CD4-positive, alpha-beta T cell treated with Interleukin-12 subunit alpha and Interleukin-12 subunit beta, for 1 hour (primary cell): ENCODE results near the gene GPATCH8.
A peak's percentile ranks its signal among the peaks of the same experiment; 100 is the strongest.
"Not testable (repeated sequence)": the region's sequence is repeated elsewhere in the genome, so short reads cannot be mapped to it uniquely, and the experiment has no call there.

Experiments
- DNase-seq: peaks from one replicate; pipeline ENCODE4 v3.0.0-alpha.2; 2020

GPATCH8 gene

DNA sequence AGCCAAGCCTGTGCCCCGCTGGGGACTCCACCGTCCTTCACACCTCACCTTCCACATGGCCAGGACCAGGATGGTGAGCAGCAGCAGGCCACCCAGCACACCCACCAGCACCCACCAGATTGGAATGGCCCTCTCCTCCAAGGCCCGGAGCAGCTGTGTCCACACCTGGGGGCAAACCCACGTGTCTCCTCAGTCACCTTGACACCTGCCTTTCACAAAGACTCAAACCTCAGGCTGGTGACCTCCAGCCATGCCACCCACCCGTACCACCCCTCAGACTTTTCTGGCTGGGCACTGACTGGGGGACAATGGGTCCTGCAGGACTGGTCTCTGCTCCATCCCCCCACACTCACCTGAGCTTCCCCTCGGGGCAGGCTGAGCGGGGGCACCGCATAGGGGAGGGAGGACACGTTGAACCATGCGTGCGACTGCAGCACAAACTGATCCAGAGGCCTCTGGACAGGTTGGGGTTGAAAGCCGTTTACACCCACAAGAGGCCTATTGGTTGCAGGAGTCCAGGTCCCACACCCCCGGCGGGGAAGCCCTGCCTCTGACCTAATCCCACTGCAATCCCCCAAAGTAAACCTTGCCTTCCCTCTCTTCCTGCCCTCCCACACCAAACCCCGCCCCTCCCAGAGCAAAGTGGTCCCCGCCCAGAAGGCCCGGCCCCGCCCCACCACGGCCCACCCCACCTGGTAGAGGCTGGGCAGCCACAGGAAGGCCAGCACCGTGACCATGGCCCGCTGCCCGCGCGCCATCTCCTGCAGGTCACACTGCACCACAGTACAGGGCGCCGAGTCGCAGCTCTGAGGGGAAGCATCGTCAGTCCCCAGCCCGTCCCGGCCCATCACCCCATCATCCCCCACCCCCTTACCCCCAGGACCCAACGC lies 128.7 kb downstream of the GPATCH8 start:
- DNase-seq = no peak

DNA sequence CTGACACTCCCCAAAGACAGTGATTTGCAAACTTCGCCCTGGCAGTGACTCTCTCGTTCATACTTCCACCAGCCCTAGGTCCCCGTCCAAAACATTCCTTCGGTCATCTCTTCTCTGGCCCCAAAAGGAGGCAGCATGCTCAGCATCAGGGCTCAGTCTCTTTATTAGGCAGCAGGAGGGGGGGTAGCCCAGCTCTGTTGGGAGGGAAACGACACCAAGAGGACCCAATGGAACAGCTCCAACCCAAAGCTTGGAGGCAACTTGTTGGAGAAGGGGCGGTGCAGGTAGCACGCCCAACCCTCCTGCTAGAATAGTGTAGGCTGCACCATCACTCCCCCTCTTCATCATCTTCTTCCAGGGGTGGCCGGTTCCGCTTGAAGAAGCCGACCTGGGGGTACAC lies 131.2 kb downstream of the GPATCH8 start:
- DNase-seq = no peak

DNA sequence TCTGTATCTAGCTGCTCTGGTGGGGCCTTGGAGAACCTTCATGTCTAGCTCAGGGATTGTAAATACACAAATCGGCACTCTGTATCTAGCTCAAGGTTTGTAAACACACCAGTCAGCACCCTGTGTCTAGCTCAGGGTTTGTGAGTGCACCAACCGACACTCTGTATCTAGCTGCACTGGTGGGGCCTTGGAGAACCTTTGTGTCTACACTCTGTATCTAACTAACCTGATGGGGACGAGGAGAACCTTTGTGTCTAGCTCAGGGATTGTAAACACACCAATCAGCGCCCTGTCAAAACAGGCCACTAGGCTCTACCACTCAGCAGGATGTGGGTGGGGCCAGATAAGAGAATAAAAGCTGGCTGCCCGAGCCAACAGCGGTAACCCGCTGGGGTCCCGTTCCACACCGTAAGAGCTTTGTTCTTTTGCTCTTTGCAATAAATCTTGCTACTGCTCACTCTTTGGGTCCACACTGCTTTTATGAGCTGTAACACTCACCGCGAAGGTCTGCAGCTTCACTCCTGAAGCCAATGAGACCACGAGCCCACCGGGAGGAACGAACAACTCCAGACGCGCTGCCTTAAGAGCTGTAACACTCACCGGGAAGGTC lies 133.7 kb downstream of the GPATCH8 start:
- DNase-seq = peak; percentile 31

DNA sequence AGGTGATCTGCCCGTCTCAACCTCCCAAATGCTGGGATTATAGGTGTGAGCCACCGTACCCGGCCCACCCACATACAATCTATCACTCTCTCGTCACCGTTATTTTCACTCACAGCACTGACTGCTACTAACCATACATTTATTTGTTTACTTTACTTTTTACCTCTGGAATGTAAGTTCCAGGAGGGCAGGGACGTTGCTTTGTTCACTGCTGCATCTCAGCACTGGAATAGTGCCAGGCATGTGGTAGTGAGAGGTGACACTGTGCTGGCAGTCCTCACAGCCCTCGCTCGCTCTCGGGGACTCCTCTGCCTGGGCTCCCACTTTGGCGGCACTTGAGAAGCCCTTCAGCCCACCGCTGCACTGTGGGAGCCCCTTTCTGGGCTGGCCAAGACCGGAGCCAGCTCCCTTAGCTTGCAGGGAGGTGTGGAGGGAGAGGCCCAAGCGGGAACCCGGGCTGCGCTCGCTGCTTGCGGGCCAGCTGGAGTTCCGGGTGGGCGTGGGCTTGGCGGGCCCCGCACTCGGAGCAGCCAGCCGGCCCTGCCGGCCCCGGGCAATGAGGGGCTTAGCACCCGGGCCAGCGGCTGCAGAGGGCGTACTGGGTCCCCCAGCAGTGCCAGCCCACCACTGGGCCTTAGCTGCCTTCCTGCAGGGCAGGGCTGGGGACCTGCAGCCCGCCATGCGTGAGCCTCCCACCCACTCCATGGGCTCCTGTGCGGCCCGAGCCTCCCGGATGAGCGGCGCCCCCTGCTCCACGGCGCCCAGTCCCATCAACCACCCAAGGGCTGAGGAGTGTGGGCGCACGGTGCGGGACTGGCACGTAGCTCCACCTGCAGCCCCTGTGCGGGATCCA lies 134.6 kb downstream of the GPATCH8 start:
- DNase-seq = not testable (repeated sequence)

DNA sequence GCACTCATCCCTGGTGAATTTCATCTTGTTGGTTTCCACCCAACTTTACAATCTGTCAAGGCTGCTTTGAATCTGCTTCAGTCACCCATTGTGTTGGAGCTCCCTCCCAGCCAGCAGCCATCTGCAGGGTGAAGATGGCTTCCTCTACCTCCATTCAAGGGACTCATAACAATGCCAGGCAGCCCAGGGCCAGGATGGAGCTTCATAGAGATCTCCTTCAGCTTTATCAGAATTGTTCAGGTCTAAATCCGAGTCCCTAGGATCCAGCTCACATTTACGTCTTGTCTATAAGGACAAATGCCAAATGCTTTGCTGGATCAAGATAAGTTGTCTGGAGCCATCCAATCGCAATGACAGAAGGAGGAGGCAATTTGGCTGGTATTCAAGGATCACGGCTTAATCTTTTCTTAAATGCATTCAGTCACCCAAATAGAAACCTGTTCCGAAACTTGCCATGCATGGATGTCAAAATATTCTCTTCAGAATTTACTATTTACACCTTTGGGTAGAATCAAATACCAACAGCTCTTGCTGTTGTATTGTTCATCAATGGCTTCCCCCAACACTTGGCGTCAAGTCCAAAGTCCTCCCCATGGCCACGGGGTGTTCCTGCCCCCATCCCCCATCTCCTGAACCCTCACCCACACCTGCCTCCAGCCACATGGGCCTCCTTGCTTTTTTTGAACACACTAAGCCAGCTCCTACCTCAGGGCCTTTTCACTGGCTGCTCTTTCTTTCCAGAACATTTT lies 135.8 kb downstream of the GPATCH8 start:
- no peak for DNase-seq

DNA sequence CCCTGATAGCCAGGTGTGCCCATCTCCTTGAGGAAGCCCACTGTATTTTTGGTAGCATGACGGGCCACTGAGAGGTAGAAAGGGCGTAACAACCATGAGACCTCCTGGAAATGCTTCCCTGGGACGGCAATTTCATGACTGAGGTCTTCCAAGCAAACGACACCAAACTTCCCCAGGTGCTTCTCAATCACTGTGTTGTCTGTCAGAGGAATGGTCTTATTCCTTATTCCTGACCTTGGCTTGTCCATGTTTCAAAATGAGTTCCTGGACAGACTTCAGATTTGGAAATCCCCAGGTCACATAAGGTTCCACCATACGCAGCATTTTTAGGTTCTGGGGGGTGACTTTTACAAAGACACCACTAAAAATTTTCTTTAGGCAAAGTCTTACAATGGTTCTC lies 138.2 kb downstream of the GPATCH8 start:
- DNase-seq = not testable (repeated sequence)

DNA sequence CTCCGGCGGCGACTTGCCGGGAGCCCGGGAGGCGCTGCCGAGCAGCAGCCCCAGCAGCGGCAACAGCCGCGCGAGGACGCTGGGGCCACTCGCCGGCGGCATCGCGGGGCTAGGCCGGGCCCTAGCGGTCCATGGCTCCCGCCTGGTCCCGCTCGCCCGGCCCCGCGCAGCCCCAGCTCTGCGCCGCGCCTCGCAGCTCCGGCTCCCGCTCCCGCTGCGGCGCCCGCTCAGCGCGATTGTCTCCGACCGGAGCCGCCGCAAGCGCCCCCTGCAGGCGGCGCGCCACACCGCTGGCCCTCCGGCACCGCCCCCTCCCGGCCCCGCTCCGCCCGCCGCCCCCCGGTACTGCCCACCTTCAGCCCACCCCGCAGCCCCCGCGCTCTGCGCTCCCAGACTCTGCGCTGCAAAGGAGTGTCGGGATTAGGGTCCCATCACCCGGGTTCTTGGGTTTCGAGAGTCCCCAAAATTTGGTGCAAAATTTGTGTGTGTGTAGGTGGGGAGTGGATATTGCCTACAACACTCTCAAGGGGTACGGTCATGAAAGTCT lies 139.5 kb downstream of the GPATCH8 start, which contains the start of gene FAM171A2:
FAM171A2 (minus strand) TSS at position 241 of the 547 bp plus-strand sequence; CDS start at position 102, 139 bp downstream.
- DNase-seq = peak; percentile 73

DNA sequence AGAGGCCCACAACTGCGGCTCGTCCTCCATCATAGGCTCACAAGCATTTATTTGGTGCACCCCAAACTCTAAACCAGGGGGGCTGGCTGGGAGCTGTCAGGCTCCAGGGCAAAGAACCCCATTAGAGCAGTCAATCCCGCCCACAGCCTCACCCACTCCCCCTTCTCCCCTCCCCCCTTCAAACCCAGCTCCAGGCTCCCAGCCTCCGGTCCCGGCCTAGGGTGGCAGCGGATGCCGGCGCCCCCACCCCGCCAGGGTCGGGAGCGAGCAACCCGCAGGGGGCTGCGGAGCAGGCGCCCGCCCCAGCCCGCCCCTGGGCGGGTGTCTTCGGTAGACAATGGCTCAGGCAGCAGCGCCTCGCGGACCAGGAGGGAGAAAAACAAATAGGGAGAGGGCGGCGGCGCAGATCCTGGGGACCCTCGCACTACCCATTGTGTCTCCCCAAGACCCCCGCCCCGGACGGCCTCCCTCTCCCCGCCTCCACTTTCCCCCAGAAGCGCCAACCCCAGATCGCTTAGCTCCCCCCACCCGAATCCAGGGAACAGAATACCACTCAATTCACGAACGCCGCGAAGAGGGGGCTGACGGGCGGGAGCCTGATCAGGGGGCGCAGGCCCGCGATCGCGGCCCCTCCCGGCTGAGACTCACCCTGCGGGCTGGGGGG lies 140.1 kb downstream of the GPATCH8 start:
- peak; percentile 7 for DNase-seq

DNA sequence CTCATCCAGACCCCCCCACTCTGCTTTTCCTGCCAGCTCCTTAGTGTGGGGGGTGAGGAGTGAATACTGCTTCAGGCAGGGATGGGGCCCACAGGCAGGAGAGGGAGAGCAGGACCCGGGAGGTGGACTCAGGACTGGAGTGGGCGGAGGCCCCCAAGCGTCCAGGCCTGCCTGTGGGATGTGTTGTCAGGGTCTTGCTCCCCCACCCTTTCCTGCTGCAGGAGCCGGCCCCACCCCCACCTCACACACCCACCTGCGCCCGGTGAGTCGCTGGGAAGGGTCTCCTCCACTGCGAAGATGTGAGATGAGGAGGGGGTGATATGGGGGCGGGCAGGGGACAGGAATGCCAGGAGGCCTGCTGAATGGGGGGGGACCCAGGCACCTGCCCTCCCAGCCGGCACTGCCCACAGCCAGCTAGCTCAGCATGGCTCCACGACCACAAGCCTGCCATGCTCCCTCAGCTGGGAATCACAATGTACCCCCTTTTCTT lies 140.7 kb downstream of the GPATCH8 start:
- no peak for DNase-seq

DNA sequence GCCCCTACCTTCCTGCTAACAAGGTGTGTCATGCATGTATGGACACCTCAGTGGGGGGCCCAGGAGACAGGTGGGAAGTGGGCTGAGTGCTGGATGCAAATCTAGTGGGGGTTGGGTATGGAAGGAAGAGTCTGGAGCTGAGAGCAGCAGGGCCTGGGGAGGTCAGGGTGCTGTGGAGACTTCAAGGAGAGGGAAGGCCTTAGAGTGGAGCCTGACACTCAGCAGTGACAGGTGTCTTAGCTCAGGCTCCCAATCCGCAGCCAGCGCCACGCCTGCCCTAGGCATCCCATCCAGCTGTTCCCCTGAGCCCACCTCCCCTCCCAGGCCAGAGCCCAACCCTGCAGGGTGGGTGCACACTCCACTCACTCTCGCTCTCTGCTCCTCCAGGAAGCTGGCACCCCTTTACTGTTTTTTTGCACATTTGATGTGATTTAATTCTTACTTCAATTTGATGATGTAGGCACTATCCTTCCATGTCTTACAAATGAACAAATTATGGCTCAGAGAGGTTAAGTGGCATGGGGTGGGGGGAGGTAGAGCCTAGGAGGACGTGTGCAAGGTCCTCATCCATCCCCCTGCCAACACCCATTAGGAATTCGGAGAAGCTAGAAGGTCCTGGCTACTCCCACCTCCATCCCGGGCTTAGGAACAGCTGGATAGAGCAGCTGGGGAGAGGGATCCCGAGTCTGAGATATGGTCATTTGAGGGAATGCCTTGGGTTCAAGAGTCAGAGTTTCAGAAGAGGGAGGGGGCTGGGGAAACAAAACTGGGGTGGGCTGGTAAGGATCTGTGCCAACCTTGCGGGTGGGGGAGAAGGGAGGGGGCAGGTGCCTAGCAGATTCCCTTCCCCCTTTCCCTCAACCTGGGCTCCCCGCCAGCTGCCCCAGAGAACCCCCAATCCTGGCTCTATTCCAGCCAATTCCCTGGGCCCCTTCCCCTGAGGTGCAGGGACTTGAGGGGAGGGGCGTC lies 141.6 kb downstream of the GPATCH8 start:
- no peak for DNase-seq

DNA sequence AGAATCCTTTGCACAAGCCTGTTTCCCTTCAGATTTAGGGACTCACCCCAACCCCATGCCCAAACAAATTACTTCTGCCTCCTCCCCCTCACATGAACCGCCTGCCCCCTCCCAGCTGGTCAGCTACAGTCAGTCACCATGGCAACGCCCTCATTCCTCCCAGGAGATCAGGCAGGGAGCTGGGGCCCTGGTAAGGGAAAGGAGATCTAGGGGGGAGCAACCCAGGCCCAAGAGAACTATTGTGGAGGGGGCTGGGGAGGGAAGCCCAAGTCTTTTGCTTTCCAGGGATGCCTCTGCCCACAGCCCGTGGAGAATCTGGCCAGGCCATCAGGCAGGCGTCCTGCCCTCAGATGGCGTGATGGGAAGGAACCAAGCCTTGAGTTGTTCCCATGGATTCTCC lies 142.4 kb downstream of the GPATCH8 start:
- no peak for DNase-seq

DNA sequence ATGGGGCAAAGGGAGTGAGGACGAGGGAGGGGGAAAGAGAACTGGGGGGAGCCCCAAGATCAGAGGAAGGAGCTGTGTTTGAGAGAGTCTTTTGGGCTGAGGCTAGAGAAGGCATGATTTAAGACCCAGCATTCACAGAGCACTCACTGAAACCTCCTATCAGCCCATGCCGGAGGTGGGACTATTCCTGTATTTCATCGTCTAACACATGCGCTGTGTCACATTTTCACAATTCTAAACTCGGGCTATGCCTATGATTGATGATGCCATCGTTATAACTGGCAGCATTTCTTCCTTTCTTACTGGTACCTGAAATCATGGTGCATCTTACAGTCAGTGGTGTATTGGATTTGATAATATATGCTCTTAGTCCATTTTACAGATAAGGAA lies 143.1 kb downstream of the GPATCH8 start:
- no peak for DNase-seq

DNA sequence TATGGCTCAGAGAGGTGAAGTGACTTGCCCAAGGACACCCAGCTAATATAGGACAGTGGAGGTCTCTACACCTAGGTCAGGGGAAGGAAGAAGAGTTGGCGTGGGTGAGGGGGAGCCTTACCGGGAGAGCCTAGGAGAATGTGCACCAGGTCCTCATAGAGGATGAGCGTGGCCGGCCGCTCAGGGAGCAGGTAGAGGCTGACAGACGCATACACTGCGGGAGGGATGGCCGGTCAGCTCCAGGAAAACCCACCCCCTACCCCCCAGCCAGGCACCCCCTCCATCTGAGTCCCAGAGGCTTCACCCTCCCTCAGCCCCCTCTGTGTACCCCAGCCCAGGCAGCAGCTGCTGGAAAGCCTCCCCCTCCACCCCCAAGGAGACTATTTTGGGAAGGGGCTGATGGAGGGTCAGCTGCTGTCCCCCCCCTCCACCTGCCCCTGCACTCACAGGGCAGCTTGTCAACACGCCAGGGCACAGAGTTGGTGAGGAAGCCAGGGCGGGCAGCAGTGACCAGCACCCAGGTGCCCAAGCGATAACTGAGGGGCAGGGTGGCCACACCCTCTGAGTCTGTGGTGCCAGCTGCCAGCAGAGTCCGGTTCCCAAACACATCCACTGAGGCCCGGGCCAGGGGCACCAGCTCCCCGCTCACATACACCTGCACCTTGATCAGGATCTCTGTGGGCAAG lies 143.6 kb downstream of the GPATCH8 start:
- no peak for DNase-seq

DNA sequence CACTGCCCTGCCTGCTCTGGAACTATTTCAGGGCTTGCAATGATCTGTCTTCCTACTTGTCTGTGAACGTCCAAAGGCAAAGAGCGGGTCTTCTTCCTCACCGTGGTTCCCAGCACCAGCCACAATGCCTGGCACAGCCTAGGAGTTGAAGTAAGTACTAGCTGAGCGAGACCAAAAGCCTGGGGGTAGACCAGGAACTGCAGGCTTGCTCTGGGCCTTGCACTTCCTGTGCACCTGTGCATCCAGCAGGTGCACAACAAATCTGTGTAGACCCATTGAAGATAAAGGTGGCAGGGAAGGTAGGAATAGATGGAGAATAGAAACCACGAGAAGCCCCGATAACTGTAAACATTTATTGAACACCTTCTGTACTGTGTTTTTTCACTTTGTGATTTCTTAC lies 144.2 kb downstream of the GPATCH8 start:
- DNase-seq = no peak

DNA sequence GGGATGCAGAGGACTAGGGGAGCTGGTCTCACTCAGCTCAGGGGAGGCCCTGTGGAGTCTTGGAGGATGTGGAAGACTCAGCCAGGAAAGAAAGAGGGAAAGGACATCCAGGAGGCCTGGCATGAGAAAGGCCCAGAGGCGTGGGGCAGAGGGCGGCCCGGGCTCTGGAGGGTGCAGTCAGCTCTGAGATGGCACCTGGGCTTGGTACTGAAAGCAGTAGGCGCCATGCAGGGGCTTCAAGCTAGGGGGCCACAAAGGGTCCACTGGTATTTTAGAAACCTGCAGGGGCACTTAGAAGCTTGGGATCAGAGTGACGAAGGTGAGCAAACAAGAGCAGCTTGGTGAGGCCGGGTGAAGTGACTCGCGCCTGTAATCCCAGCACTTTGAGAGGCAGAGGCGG lies 145.1 kb downstream of the GPATCH8 start:
- DNase-seq = no peak

DNA sequence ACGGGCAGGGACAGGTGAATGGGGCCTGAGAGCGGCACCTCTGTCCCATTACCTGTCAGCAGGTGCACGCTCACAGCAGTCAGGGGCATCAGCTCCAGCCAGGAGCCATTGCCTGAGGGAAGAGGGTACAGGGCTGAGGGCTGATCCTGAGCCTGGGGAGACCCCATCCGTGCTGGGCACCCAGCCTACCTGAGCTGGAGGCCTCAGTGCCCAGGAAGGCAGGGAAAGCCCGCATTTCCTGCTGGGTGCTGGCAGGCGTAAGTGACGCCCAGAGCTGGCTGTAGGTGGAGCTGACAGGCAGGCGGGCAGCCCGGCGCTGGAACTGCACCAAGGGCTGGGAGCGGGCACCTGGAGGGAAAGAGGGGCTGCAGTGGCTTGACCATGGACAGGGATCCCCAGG lies 147.0 kb downstream of the GPATCH8 start:
- DNase-seq = no peak

DNA sequence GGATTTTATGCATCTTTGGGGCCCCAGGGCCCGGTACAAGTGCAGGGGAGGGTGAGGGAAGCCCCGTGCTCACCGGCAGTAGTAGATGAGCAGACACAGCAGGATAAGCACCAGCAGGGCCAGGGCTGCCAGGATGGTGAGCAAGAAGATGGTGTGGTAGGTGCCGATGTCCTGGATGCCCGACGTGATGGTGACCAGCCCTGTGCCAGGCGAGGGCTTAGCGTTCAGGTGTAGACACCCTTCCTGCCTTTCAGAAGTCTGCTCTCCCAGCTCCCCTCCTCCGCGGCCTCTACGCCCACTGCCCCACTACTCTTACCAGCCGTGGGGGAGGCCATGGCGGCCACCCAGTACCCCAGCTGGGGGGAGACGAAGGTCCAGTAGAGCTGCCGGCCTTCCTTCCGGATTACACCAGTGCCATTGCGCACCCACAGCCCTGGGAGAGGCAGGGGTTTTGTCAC lies 147.5 kb downstream of the GPATCH8 start:
- no peak for DNase-seq

DNA sequence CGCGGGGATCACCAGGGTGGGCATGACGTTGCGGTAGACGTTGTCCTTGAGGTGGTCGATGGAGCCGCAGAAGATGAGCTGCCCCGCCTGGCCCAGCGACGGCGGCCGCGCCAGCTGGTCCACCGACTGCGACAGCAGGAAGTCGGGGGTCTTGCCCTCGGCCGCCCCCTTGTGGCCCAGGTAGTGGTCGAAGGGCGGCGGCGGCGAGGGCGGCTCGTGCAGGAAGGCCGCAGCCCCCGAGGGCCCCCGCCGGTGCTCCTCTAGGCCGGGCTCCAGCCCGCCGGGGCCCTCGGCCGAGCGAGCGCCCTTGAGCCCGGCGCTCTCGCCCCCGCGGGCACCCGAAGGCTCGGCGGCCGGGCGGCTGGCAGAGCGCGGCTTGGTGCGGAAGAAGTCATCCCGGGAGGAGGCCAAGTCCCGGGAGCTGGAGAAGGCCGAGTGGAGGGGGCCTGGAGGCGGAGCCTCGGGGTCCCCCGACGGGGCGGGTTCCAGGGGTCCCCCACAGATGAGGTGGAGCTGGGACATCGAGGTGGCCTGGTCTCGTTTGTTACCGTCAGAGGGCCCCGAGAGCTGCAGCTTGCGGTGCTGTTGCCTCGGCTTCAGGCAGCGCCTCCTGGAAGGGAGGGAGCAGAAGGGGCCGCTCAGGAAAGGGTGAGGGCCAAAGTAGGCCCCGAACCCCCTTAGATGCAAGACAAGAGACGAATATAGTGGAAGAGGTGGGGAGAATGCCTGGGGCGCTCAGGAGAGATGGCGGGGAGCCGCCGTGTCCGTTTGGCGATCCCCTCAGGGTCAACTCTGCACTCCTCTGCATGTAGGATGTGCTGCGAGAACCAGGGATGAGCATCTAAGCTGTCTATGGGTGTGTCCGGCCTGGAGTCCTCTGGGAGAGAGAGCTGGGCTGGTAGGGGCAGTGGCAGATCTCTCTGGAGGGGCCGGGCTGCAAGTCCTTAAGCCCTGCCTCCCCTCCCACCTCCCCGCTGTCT lies 148.3 kb downstream of the GPATCH8 start:
- DNase-seq = peak; percentile 65
